GM23338 (cell line): ENCODE data around the gene ARPP21. TPM values are rescaled to one million over a fixed set of nuclear protein-coding genes. Genes with fewer than 3 reads are reported as not detected.

Source experiments
- ATAC-seq: fragments of 200-7000 bp; cut with Tn5 transposase; 3 replicates; pipeline ENCODE4 v1.9.1; 2020
- DNase-seq: peaks from one replicate; pipeline ENCODE4 v3.0.0-alpha.2; 2015; ENCODE audit warnings: low spot score
- H2AFZ ChIP-seq: fragments of 200-600 bp; sonication (generic); 2 replicates; pipeline ENCODE4 v1.8.0; 2016; ENCODE audit warnings: antibody characterized with exemption, mild to moderate bottlenecking, moderate library complexity
- H3F3A ChIP-seq: fragments of 200-600 bp; sonication (generic); replicated peaks from 2 replicates; pipeline ENCODE4 v1.8.0; 2017; ENCODE audit warnings: antibody characterized with exemption, mixed run types, low read depth
- H3K27ac ChIP-seq: fragments of 200-600 bp; sonication (generic); 2 replicates; pipeline ENCODE4 v1.6.1; 2016; ENCODE audit warnings: low read depth
- H3K27me3 ChIP-seq: fragments of 200-600 bp; sonication (generic); 2 replicates; pipeline ENCODE4 v1.8.0; 2016; ENCODE audit warnings: mild to moderate bottlenecking, mixed run types, moderate library complexity; ENCODE audit not compliant: insufficient read depth
- H3K36me3 ChIP-seq: fragments of 200-600 bp; sonication (generic); 2 replicates; pipeline ENCODE4 v1.8.0; 2016; ENCODE audit warnings: mild to moderate bottlenecking; ENCODE audit not compliant: insufficient read depth
- H3K4me1 ChIP-seq: fragments of 200-600 bp; sonication (generic); 2 replicates; pipeline ENCODE4 v1.8.0; 2016; ENCODE audit warnings: mild to moderate bottlenecking, moderate library complexity; ENCODE audit not compliant: insufficient read depth
- H3K4me2 ChIP-seq: fragments of 200-600 bp; sonication (generic); 2 replicates; pipeline ENCODE4 v1.7.1; 2017; ENCODE audit warnings: mixed run types
- H3K4me3 ChIP-seq: fragments of 200-600 bp; sonication (generic); 2 replicates; pipeline ENCODE4 v1.6.1; 2016; ENCODE audit warnings: mixed run types
- H3K79me2 ChIP-seq: fragments of 200-600 bp; sonication (generic); replicated peaks from 2 replicates; pipeline ENCODE4 v1.8.0; 2017; ENCODE audit warnings: mild to moderate bottlenecking; ENCODE audit not compliant: insufficient read depth
- H3K9me2 ChIP-seq: fragments of 200-600 bp; sonication (generic); 2 replicates; pipeline ENCODE4 v1.8.0; 2017; ENCODE audit not compliant: insufficient read depth
- H4K20me1 ChIP-seq: fragments of 200-600 bp; sonication (generic); replicated peaks from 2 replicates; pipeline ENCODE4 v1.8.0; 2017; ENCODE audit warnings: mild to moderate bottlenecking; ENCODE audit not compliant: insufficient read depth
- H3K27ac Mint-ChIP-seq: 2 replicates; pipeline ENCODE4 v1.8.0; 2020; ENCODE audit warnings: inconsistent platforms, mild to moderate bottlenecking, moderate library complexity, mixed read lengths
- H3K27me3 Mint-ChIP-seq: 3 replicates; pipeline ENCODE4 v1.8.0; 2022; ENCODE audit warnings: low read depth, mild to moderate bottlenecking, moderate library complexity, mixed read lengths, inconsistent platforms; ENCODE audit not compliant: insufficient read depth, poor library complexity
- H3K36me3 Mint-ChIP-seq: 3 replicates; pipeline ENCODE4 v1.8.0; 2021; ENCODE audit warnings: low read depth, mild to moderate bottlenecking, inconsistent platforms, moderate library complexity, mixed read lengths
- H3K4me1 Mint-ChIP-seq: 3 replicates; pipeline ENCODE4 v1.8.0; 2020; ENCODE audit warnings: mild to moderate bottlenecking, inconsistent platforms, mixed read lengths
- H3K4me3 Mint-ChIP-seq: 3 replicates; pipeline ENCODE4 v1.8.0; 2021; ENCODE audit warnings: moderate library complexity, mild to moderate bottlenecking, inconsistent platforms, mixed read lengths
- H3K9me3 Mint-ChIP-seq: 3 replicates; pipeline ENCODE4 v1.8.0; 2020; ENCODE audit warnings: moderate library complexity, mild to moderate bottlenecking, inconsistent platforms, mixed read lengths
- CREB1 ChIP-seq: fragments of 250-450 bp; sonication (Bioruptor Pico); IDR thresholded peaks from 2 replicates; pipeline ENCODE4 v1.5.0; 2020; ENCODE audit warnings: low read depth, mild to moderate bottlenecking, moderate library complexity
- EZH2phosphoT487 ChIP-seq: fragments of 200-600 bp; sonication (generic); IDR thresholded peaks from one replicate; pipeline ENCODE4 v1.8.1; 2018; ENCODE audit warnings: antibody characterized with exemption; ENCODE audit not compliant: unreplicated experiment
- JUNB ChIP-seq: IDR thresholded peaks from one replicate; pipeline ENCODE4 v1.6.1; 2016; ENCODE audit warnings: antibody characterized with exemption; ENCODE audit not compliant: unreplicated experiment
- NANOG ChIP-seq: IDR thresholded peaks from 2 replicates; pipeline ENCODE4 v1.6.1; 2016; ENCODE audit warnings: antibody characterized with exemption, borderline replicate concordance
- POLR2AphosphoS5 ChIP-seq: IDR thresholded peaks from 2 replicates; pipeline ENCODE4 v1.6.1; 2016; ENCODE audit warnings: antibody characterized with exemption, low read depth
- REST ChIP-seq: IDR thresholded peaks from one replicate; pipeline ENCODE4 v1.6.1; 2018; ENCODE audit warnings: antibody characterized with exemption; ENCODE audit not compliant: unreplicated experiment
- STAT1 ChIP-seq: IDR thresholded peaks from one replicate; pipeline ENCODE4 v1.6.1; 2016; ENCODE audit warnings: antibody characterized with exemption; ENCODE audit not compliant: unreplicated experiment
- ZNF114 ChIP-seq: fragments of 250-450 bp; sonication (Bioruptor Pico); IDR thresholded peaks from 2 replicates; pipeline ENCODE4 v1.5.0; 2020; ENCODE audit warnings: mild to moderate bottlenecking, moderate library complexity
- polyA plus RNA-seq: library from polyadenylated mRNA; unstranded; fragments of >200 nt; fragmentation: Nextera tagmentation; extraction: Ambion mirVana; gene quantifications from 2 replicates; pipeline ENCODE4 v1.2.1, GENCODE V29; 2016
- total RNA-seq: library from RNA; depleted of rRNA; stranded (reverse); fragments of >200 nt; shearing (Covaris generic); gene quantifications from 2 replicates; pipeline ENCODE4 v1.2.3, GENCODE V29; 2014
- TF ChIP-seq, protein P1 (sequence below), 2 experiments: fragments of 200-600 bp in 1 of 2; sonication (generic) in 1 of 2; conservative IDR thresholded peaks; 2 replicates each; pipeline versions ENCODE4 v1.5.1 to v1.6.1; 2016 to 2017; ENCODE audit warnings: antibody characterized with exemption in 2 of 2, low read depth in 2 of 2, mild to moderate bottlenecking in 2 of 2, moderate library complexity in 1 of 2

ARPP21 gene
- total and polyA plus RNA-seq, 2 experiments from 2014 or later, result not detected

GRCh38 chr3:35641920-35642527 lies 2.7 kb downstream of the ARPP21 start:
- DNase-seq, result no peak
- ATAC-seq, result no peak
- Histone ChIP-seq H4K20me1 (no peaks in the 10 kb centered on the region; the same call in 1 of the 2 replicates), H3K27me3 (peaks cover 54% of the 10 kb centered on the region), H3K79me2 (no peaks in the 10 kb centered on the region), H2AFZ (no peak overlapping the region), H3K4me2 (no peak overlapping the region), H3K27ac (no peak overlapping the region), H3K9me2 (no peaks in the 10 kb centered on the region), H3K4me3 (no peak overlapping the region), H3K4me1 (0 out of 2 replicates have a peak, but pooled peaks cover 3% of the 10 kb centered on the region), H3F3A (no peaks in the 10 kb centered on the region), H3K36me3 (no peaks in the 10 kb centered on the region)
- TF ChIP-seq, protein P1, sequence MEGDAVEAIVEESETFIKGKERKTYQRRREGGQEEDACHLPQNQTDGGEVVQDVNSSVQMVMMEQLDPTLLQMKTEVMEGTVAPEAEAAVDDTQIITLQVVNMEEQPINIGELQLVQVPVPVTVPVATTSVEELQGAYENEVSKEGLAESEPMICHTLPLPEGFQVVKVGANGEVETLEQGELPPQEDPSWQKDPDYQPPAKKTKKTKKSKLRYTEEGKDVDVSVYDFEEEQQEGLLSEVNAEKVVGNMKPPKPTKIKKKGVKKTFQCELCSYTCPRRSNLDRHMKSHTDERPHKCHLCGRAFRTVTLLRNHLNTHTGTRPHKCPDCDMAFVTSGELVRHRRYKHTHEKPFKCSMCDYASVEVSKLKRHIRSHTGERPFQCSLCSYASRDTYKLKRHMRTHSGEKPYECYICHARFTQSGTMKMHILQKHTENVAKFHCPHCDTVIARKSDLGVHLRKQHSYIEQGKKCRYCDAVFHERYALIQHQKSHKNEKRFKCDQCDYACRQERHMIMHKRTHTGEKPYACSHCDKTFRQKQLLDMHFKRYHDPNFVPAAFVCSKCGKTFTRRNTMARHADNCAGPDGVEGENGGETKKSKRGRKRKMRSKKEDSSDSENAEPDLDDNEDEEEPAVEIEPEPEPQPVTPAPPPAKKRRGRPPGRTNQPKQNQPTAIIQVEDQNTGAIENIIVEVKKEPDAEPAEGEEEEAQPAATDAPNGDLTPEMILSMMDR (conservative IDR thresholded peaks at IDR 0.05; ENCODE audit: low read depth in 2 of 2), result no peak
- TF ChIP-seq CREB1 (CRISPR knock-in tag) (no peak), ZNF114 (no peak), STAT1 (no peak), EZH2phosphoT487 (no peak), POLR2AphosphoS5 (no peak), JUNB (no peak)
- H3K4me3 Mint-ChIP-seq, result no peak overlapping the region
- 0 out of 3 replicates have a peak, but pooled peaks cover 3% of the 10 kb centered on the region for H3K36me3 Mint-ChIP-seq
- peaks cover 35% of the 10 kb centered on the region for H3K27me3 Mint-ChIP-seq
- H3K27ac Mint-ChIP-seq, result no peak overlapping the region
- peaks cover 5% of the 10 kb centered on the region for H3K9me3 Mint-ChIP-seq
- H3K4me1 Mint-ChIP-seq, result peaks cover 11% of the 10 kb centered on the region

DNA sequence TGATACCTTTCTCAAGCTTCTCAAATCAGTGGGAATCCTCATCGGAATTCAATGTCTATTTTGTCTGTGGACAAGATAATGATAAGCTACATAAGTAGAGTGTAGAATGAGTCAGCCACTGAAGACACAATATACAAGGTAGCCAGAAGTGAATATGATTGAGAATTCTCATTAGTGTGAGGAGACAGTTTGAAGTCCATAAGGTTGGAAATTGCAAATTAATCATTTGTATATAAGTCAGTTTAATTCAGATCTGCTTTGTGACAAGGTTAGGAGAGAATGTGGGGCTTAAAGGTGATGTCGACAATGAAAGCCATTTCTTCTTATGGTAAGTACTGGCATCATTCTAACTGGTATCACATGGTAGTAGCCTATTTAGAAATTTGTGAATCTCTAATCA lies 4.2 kb downstream of the ARPP21 start:
- Mint-ChIP-seq H3K4me3 (no peak overlapping the region), H3K27me3 (peaks cover 28% of the 10 kb centered on the region), H3K4me1 (peaks cover 10% of the 10 kb centered on the region), H3K27ac (no peak overlapping the region), H3K9me3 (peaks cover 3% of the 10 kb centered on the region), H3K36me3 (0 out of 3 replicates have a peak, but pooled peaks cover 1% of the 10 kb centered on the region)
- 0 out of 2 replicates have a peak, but pooled peaks cover 3% of the 10 kb centered on the region for H3K4me1 ChIP-seq
- H3K27ac ChIP-seq, result no peak overlapping the region
- H4K20me1 ChIP-seq, result no peaks in the 10 kb centered on the region; the same call in 1 of the 2 replicates
- ATAC-seq (no peak), DNase-seq (no peak)
- H3K4me2 ChIP-seq, result no peak overlapping the region
- no peaks in the 10 kb centered on the region for H3K9me2 ChIP-seq
- no peaks in the 10 kb centered on the region for H3K79me2 ChIP-seq
- H3F3A ChIP-seq, result no peaks in the 10 kb centered on the region
- H3K27me3 ChIP-seq, result peaks cover 40% of the 10 kb centered on the region
- H3K36me3 ChIP-seq, result no peaks in the 10 kb centered on the region
- H2AFZ ChIP-seq, result no peak overlapping the region
- H3K4me3 ChIP-seq, result no peak overlapping the region
- TF ChIP-seq ZNF114 (no peak), NANOG (no peak), EZH2phosphoT487 (no peak), REST (no peak)
- TF ChIP-seq, protein P1 (conservative IDR thresholded peaks at IDR 0.05; ENCODE audit: low read depth in 2 of 2), result no peak
